HUES6 (cell line): ENCODE results near the gene FOXO6.

Source experiments
- H3K27ac ChIP-seq: 2 replicates; pipeline ENCODE4 v1.7.0; 2013; ENCODE audit warnings: low read depth, mild to moderate bottlenecking, low read length, inconsistent platforms
- H3K27me3 ChIP-seq: 2 replicates; pipeline ENCODE4 v1.6.1; 2013; ENCODE audit warnings: low read length; ENCODE audit not compliant: control insufficient read depth, insufficient read depth
- H3K36me3 ChIP-seq: 2 replicates; pipeline ENCODE4 v1.6.1; 2013; ENCODE audit warnings: low read length; ENCODE audit not compliant: control insufficient read depth, insufficient read depth
- H3K4me1 ChIP-seq: 2 replicates; pipeline ENCODE4 v1.6.1; 2013; ENCODE audit warnings: low read length; ENCODE audit not compliant: control insufficient read depth, insufficient read depth
- H3K4me3 ChIP-seq: 2 replicates; pipeline ENCODE4 v1.5.1; 2013; ENCODE audit warnings: low read depth, low read length
- H3K9ac ChIP-seq: one replicate; pipeline ENCODE4 v1.6.1; 2013; ENCODE audit warnings: mild to moderate bottlenecking, low read length
- H3K9me3 ChIP-seq: 2 replicates; pipeline ENCODE4 v1.6.1; 2013; ENCODE audit warnings: low read depth, low read length; ENCODE audit not compliant: control insufficient read depth, insufficient read depth

The FOXO6 gene

GRCh38 chr1:41342774-41343355 is 18.4 kb upstream of the FOXO6 start:
- no peak overlapping the region for H3K27ac ChIP-seq

GRCh38 chr1:41343790-41344699 is 17.2 kb upstream of the FOXO6 start:
- H3K4me3 ChIP-seq = no peak overlapping the region
- no peaks in the 10 kb centered on the region for H3K9me3 ChIP-seq
- no peak overlapping the region for H3K27ac ChIP-seq
- H3K36me3 ChIP-seq = no peaks in the 10 kb centered on the region
- peaks cover 89% of the 10 kb centered on the region for H3K27me3 ChIP-seq
- H3K9ac ChIP-seq = no peak overlapping the region
- H3K4me1 ChIP-seq = peaks cover 15% of the 10 kb centered on the region

More at GRCh38 chr1:41342774-41343355, 18.4 kb upstream of the FOXO6 start:
- H3K4me1 ChIP-seq = peaks cover 15% of the 10 kb centered on the region
- peaks cover 4% of the 10 kb centered on the region; the same call in 1 of the 2 replicates for H3K9me3 ChIP-seq
- H3K9ac ChIP-seq = no peak overlapping the region
- H3K36me3 ChIP-seq = no peaks in the 10 kb centered on the region
- H3K27me3 ChIP-seq = peaks cover 83% of the 10 kb centered on the region
- no peak overlapping the region for H3K4me3 ChIP-seq

DNA sequence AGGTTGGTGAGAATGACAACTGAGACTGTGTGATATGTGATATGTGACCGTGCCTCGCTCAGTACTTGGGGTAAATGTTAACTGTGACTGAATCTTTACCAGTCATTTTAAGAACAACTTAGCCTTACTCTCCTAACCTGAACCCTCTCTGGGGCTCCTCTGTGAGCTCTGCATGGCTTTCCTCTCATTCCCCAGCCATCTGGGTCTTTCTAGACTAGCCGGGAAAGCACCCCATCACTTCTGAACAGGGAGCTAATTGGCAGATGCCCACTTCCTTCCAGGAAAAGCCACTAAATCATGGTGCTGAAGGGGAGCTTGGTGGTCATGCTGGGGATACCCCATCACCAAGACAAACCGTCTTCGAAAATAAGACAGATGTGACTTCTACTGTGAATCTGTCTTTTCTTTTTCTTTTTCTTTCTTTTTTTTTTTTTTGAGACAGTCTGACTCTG is 16.5 kb upstream of the FOXO6 start:
- Histone ChIP-seq H3K9ac (no peak overlapping the region), H3K36me3 (no peaks in the 10 kb centered on the region), H3K27ac (no peak overlapping the region), H3K4me3 (no peak overlapping the region), H3K4me1 (peaks cover 15% of the 10 kb centered on the region), H3K9me3 (no peaks in the 10 kb centered on the region), H3K27me3 (peaks cover 96% of the 10 kb centered on the region)

DNA sequence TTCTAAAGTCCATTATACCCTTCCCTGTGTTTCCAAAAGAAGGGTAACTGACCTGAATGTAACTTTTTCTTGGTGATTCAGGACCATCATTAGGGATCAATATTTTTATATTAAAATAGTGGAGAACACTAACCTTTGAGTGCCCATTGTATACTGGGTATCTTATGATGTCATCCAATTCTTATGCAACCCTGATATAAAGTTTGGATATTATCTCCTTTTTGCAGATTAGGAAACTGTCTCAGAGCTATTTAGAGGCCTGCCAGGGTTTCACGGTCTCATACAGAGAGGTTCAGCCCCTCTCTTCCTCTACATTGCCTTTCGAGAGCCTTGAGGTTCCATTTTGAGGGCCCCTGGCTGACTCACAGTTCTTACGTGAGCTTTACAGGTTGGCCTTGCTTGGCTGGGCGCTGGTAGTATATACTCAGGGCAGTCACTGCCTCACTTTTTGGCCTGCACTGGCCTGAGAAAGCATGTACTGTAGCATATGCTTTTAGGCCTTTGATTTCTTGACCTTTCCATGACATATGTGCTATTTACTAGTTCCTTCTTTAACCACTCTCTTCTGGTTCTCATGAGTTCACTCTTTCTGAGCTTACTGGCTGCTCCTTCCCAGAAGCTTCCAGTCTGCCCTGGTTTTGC is 15.7 kb upstream of the FOXO6 start:
- peaks cover 92% of the 10 kb centered on the region for H3K27me3 ChIP-seq
- no peaks in the 10 kb centered on the region for H3K9me3 ChIP-seq

DNA sequence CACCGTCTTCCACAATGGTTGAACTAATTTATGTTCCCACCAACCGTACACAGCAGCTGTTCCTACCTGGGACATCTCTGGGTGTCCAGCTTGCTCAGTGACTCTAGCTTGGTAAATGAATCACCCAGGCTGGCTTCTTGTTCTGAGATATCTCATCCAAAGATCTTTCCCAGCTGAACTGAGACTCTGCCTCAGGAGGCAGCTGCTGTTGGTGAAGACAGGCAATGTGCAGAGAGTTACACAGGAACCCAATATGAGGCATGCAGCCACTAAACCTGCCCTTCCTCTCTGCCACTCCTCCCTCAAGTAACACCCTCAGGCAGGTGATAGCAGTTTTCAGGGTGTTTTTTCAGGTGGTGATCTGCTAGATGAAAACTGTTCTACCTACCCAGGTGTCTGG is 14.0 kb upstream of the FOXO6 start:
- no peak overlapping the region for H3K27ac ChIP-seq
- H3K9ac ChIP-seq = no peak overlapping the region
- H3K27me3 ChIP-seq = peaks cover 84% of the 10 kb centered on the region
- no peaks in the 10 kb centered on the region for H3K9me3 ChIP-seq
- peaks cover 4% of the 10 kb centered on the region; the same call in 1 of the 2 replicates for H3K4me1 ChIP-seq
- no peaks in the 10 kb centered on the region for H3K36me3 ChIP-seq
- H3K4me3 ChIP-seq = no peak overlapping the region

More for the DNA sequence above, 15.7 kb upstream of the FOXO6 start:
- Histone ChIP-seq H3K9ac (no peak overlapping the region), H3K4me1 (peaks cover 15% of the 10 kb centered on the region), H3K27ac (no peak overlapping the region), H3K4me3 (no peak overlapping the region), H3K36me3 (no peaks in the 10 kb centered on the region)

- no peak overlapping the region for H3K4me3 ChIP-seq
- no peaks in the 10 kb centered on the region for H3K36me3 ChIP-seq
- H3K9ac ChIP-seq = no peak overlapping the region
- H3K9me3 ChIP-seq = no peaks in the 10 kb centered on the region
- H3K27ac ChIP-seq = no peak overlapping the region
- H3K4me1 ChIP-seq = no peaks in the 10 kb centered on the region
- H3K27me3 ChIP-seq = peaks cover 77% of the 10 kb centered on the region
Observed at GRCh38 chr1:41348394-41348793, 12.8 kb upstream of the FOXO6 start.

- Histone ChIP-seq H3K4me1 (no peaks in the 10 kb centered on the region), H3K9ac (no peak overlapping the region), H3K27me3 (peaks cover 66% of the 10 kb centered on the region)
Observed at GRCh38 chr1:41349361-41350054, 11.7 kb upstream of the FOXO6 start.

DNA sequence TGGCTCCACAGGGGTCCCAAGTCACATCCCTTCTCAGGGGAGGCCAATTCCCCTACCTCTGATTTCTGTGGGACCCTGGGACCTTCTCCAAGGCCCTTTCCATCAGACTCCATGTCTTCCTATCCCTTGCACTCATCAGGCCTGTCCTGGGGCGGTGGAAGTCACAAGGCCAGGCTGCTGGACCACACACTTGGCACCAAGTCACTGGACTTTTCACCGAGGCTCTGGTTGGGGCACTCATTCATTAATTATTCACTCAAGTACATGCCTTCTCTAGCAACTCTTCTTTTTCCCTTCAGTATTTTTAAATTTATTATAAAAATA is 11.2 kb upstream of the FOXO6 start:
- no peaks in the 10 kb centered on the region for H3K9me3 ChIP-seq

More at GRCh38 chr1:41349361-41350054, 11.7 kb upstream of the FOXO6 start:
- Histone ChIP-seq H3K4me3 (no peak overlapping the region), H3K27ac (no peak overlapping the region), H3K9me3 (no peaks in the 10 kb centered on the region), H3K36me3 (no peaks in the 10 kb centered on the region)

DNA sequence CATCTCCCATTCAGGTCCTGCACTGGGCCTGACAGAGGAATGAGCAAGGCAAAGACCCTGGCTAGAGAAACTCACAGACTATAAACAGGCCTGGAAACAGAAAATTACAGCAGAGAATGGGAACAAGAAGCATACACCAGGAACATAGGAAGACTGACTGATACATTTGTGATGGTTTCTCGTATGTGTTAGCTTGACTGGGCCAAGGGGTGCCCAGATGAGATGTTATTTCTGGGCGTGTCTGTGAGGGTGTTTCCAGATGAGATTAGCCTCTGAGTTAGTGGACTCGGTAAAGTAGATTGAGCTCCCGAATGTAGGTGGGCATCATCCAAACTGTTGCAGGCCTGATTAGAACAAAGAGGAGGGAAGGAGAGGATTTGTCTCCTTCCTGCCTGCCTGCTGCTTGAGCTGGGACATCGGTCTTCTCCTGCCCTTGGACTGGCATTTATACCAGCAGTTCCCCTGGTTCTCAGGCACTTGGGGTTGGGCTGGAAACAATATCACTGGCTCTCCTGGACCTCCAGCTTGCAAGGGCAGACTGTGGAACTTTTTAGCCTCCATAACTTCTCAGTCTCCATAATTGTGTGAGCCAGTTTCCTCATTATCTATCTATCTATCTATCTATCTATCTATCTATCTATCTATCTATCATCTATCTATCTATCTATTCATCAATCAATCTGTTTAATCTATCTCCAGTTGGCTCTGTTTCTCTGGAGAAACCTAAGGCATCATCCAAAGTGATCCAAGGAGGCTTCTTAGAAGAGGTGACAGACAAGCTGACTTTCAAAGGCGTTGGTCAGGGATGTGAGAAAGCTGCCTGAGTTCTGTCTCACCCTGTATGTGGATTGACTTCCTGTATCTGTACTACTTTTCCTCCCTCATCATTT is 9.7 kb upstream of the FOXO6 start:
- Histone ChIP-seq H3K27ac (no peak overlapping the region), H3K4me3 (no peak overlapping the region), H3K27me3 (peaks cover 59% of the 10 kb centered on the region; the same call in 1 of the 2 replicates), H3K4me1 (no peaks in the 10 kb centered on the region), H3K9ac (no peak overlapping the region), H3K36me3 (no peaks in the 10 kb centered on the region), H3K9me3 (no peaks in the 10 kb centered on the region)

More for the DNA sequence above, 11.2 kb upstream of the FOXO6 start:
- Histone ChIP-seq H3K27me3 (peaks cover 61% of the 10 kb centered on the region; the same call in 1 of the 2 replicates), H3K9ac (no peak overlapping the region), H3K27ac (no peak overlapping the region), H3K36me3 (no peaks in the 10 kb centered on the region), H3K4me1 (no peaks in the 10 kb centered on the region), H3K4me3 (no peak overlapping the region)

GRCh38 chr1:41353744-41354143 is 7.5 kb upstream of the FOXO6 start:
- H3K9me3 ChIP-seq = no peaks in the 10 kb centered on the region
- H3K4me1 ChIP-seq = peaks cover 17% of the 10 kb centered on the region
- no peak overlapping the region for H3K4me3 ChIP-seq
- H3K36me3 ChIP-seq = no peaks in the 10 kb centered on the region
- H3K9ac ChIP-seq = no peak overlapping the region
- H3K27me3 ChIP-seq = peaks cover 51% of the 10 kb centered on the region
- no peak overlapping the region for H3K27ac ChIP-seq
